ENCODE results near the gene PIK3CG.

DNA sequence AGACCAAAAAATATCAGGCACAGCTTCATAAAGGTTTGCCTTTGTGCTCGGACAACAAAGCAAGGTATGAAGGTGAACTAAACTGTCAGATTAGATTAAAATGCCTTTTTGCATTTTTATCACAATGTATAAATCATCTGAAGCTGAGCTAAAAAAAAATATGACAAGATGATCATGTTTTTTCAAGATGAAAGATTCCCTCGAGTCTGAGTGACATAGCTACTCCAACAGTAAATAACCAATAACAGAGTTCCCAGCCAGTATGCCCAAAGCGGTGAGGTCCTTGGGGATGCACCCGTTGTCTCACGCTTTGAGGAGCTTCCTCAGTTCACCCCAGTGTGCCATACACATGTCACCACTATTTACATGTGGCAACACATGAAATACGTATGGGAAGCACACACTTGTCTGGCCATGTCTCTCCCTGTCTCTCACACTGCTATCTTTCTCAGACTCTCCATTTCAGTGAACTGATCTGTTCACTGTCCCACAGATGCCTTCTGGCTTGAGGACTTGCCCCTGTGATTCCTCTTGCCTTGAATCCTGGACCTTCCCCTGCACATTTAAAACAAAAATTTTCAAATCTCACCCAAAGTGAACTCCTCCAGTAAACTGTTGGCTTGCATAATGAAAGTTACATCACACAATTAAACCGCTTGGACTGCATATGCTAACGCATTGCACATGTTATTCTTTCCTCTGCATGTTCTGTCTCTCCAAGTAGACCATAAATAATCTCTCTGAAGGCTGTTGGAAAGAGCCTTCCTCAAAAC, 2.6 kb upstream of the PIK3CG start:
- TF ChIP-seq POLR2A (IDR thresholded peaks at IDR 0.05; ENCODE audit: low read depth, low read length), result no peak
- TF ChIP-seq POLR2AphosphoS5 (IDR thresholded peaks at IDR 0.05; ENCODE audit: low read depth, low read length), result no peak

Data from GM12891 (cell line).